GM21529 (cell line): ENCODE measurements around the gene RAP2C.
A peak's percentile ranks its signal among the peaks of the same experiment; 100 is the strongest.
"Not testable (repeated sequence)": the region's sequence is repeated elsewhere in the genome, so short reads cannot be mapped to it uniquely, and the experiment has no call there.

Experiments
- ATAC-seq: cut with Tn5 transposase; IDR thresholded peaks from one replicate; pipeline ENCODE4 v1.9.1; 2021; ENCODE audit not compliant: unreplicated experiment

The RAP2C gene

DNA sequence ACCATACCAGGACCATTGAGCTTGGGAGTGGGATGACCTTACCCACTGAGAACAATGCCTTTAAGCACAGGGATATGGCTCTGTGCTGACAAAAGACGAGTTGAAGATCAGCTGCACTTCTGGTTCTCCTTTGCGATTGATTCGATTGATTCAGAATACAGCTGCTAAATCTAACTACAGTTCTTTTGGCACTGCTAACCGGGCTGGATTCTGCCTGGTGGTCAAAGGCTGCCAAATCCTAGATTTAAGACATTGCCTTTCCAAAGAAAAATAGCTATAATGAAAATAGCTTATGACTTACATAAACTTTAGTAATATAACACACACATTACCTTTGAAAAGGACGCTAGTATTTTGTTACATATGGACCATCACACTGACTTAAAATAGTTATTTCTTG lies 18.3 kb downstream of the RAP2C start:
- no peak for ATAC-seq

- ATAC-seq: no peak
These were observed 19.3 kb downstream of the RAP2C start for GRCh38 chrX:132199941-132200340.

- ATAC-seq: no peak
These were observed 25.2 kb downstream of the RAP2C start for GRCh38 chrX:132193872-132194574.

- no peak for ATAC-seq
These were observed 27.3 kb downstream of the RAP2C start for GRCh38 chrX:132191938-132192337.

DNA sequence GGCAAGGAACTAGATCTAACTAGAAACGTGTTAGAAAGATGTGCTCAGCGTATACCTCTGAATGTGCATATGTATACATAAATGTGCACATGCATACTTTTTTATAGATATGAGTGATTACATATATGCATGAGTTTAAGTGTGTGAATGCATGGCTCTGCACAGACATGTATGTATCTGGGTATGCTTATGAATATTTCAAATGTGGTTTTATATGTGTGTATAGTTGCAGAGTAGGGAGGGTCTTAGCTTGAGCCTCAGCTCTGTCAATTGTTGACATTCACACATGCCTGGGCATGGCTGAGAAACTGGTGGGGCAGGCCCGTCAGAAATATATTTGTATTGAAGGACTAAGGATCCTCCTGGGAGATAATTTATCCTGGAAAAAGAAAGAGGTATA lies 31.1 kb downstream of the RAP2C start:
- ATAC-seq: no peak

- ATAC-seq: no peak
These were observed 31.8 kb downstream of the RAP2C start for GRCh38 chrX:132187451-132187850.

DNA sequence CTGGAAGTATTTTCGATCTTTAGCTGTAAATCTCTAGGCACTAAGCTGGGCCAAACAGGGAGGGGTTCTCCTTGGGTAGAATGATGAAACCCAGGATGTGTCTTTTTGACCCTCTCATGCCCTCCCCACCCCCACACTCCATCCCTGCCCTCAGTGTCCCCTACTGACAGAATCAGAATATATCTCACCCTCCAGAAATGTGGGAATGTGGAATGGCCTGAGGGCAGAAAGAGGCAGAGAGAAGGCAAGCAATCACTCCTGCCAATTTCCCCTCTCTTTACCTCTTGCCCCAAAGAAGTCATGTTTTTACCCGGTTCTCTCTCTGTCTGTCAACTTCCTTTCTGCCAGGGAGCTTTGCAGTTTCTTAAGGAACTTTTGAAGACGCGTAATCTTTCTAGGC lies 34.4 kb downstream of the RAP2C start:
- no peak for ATAC-seq

- ATAC-seq: no peak
These were observed 37.9 kb downstream of the RAP2C start for GRCh38 chrX:132181364-132181763.

GRCh38 chrX:132180929-132181328 lies 38.3 kb downstream of the RAP2C start:
- no peak for ATAC-seq

DNA sequence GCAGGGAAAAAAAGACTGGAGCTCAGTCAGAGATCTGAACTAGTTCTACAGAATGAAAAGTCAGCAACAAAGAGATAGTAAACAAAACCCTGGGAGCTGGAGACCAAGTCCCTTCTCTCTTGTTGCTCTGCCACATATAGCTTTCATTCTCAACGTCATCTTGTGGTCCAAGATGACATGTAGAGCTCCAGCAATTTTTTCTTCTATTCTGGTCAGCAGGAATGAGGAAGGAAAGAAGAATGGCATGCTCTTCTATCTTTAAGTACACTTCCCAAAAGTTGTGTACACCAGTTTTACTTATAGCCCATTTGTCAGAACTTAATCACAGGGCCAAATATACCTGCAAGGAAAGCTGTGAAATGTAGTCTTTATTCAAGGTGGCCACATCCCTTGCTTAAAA lies 45.6 kb downstream of the RAP2C start:
- ATAC-seq: no peak

DNA sequence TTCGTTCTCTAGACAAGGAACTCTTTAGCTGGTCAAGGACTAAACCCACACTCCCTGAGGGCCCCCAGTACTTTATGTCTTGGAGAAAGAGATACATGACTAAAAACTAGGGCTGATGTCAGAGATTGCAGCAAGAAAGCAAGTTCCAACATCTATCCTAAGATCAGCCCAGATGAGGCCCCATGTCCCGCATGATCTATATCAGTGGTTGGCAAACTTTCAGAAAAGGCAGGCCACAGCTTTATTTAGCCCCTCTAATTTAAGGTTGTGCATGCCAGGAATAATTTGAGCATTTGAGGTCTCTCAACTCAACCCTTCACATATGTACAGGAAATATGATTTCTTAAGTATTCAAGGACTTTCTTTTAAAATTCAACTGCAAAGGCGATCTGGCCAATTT lies 47.4 kb downstream of the RAP2C start:
- ATAC-seq: no peak

GRCh38 chrX:132171478-132171877 lies 47.8 kb downstream of the RAP2C start:
- ATAC-seq: no peak

- no peak for ATAC-seq
These were observed 49.7 kb downstream of the RAP2C start for GRCh38 chrX:132169554-132169953.

DNA sequence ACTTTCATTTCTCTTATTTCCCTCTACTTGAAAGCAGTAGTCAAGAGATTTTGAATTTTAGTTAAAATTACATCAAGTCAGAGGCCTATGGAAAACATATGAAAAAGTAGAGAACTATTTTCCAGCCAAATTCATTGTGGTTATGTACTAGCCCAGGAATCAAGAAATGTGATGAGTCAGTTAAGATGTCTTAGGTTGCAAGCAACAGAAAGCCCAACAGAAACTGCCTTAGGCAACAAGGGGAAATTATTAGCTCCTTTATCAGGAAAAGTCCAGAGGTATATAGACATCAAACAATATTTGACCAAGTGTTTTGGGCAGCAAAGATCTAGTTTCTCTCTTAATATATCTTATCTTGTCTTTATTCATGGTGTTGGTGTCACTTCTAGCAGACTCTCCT lies 53.6 kb downstream of the RAP2C start:
- no peak for ATAC-seq

DNA sequence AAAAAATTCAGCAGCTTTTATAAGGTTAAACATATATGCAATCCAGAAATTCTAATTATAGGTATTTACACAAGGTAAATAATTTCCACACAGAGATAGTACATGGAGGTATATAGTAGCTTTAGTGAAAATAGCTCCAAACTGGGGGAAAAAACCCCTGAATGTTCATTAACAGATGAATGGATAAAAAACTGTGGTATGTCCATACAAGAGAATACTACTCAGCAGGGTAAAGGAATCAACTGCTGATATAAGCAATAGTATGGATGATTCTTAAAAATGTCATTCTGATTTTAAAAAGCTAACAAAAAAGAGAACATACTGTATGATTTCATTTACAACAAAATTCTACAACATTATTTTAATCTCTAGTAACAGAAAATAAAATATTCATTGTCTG lies 54.2 kb downstream of the RAP2C start:
- ATAC-seq: no peak

DNA sequence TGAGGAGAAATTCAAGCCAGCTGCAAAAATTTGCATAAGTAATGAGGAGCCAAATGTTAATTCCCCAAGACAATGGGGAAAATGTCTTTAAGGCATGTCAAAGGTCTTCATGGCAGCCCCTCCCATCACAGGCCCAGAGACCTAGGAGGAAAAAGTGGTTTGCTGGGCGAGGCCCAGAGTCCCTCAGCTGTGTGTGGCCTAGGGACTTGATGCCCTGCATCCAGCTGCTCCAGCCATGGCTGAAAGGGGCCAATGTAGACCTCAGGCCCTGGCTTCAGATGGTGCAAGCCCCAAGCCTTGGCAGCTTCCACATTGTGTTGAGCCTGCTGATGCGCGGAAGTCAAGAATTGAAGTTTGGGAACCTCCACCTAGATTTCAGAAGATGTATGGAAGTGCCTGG lies 56.2 kb downstream of the RAP2C start:
- not testable (repeated sequence) for ATAC-seq

GRCh38 chrX:132153166-132153565 lies 66.1 kb downstream of the RAP2C start:
- ATAC-seq: peak; percentile 64
